ENCODE data around the gene TIAM2.

Gene TIAM2

GRCh38 chr6:155244434-155244833 lies 249.3 kb downstream of the TIAM2 start:
- no peak for DNase-seq

- DNase-seq = no peak
These were observed 250.1 kb downstream of the TIAM2 start for GRCh38 chr6:155245193-155245592.

GRCh38 chr6:155245831-155246230 lies 250.7 kb downstream of the TIAM2 start:
- DNase-seq = no peak

GRCh38 chr6:155246825-155247224 lies 251.7 kb downstream of the TIAM2 start:
- DNase-seq = no peak

- DNase-seq = no peak
These were observed 252.5 kb downstream of the TIAM2 start for GRCh38 chr6:155247618-155248007.

- no peak for DNase-seq
These were observed 253.2 kb downstream of the TIAM2 start for GRCh38 chr6:155248008-155249001.

GRCh38 chr6:155250701-155251381 lies 255.7 kb downstream of the TIAM2 start:
- DNase-seq = no peak

GRCh38 chr6:155252581-155252980 lies 257.5 kb downstream of the TIAM2 start:
- DNase-seq = no peak

- DNase-seq = no peak
These were observed 258.2 kb downstream of the TIAM2 start for GRCh38 chr6:155253337-155253736.

GRCh38 chr6:155254139-155254538 lies 259.0 kb downstream of the TIAM2 start:
- no peak for DNase-seq

GRCh38 chr6:155256122-155256795 lies 261.1 kb downstream of the TIAM2 start:
- no peak for DNase-seq

- no peak for DNase-seq
These were observed 262.7 kb downstream of the TIAM2 start for GRCh38 chr6:155257796-155258195.

GRCh38 chr6:155259204-155259603 lies 264.1 kb downstream of the TIAM2 start:
- no peak for DNase-seq

- DNase-seq = no peak
These were observed 264.8 kb downstream of the TIAM2 start for GRCh38 chr6:155259897-155260296.

GRCh38 chr6:155260686-155261085 lies 265.6 kb downstream of the TIAM2 start:
- DNase-seq = no peak

GRCh38 chr6:155261111-155261900 lies 266.2 kb downstream of the TIAM2 start:
- no peak for DNase-seq

GRCh38 chr6:155262655-155263054 lies 267.5 kb downstream of the TIAM2 start:
- DNase-seq = no peak

- DNase-seq = no peak
These were observed 268.4 kb downstream of the TIAM2 start, which contains the start of gene CLDN20 for GRCh38 chr6:155263373-155264063. TSS of gene CLDN20 (plus strand) at chr6:155264013. CDS start at chr6:155275720, 11,707 bp downstream.

- no peak for DNase-seq
These were observed 269.7 kb downstream of the TIAM2 start for GRCh38 chr6:155264693-155265320.

GRCh38 chr6:155265843-155266535 lies 270.9 kb downstream of the TIAM2 start:
- DNase-seq = no peak

- no peak for DNase-seq
These were observed 272.3 kb downstream of the TIAM2 start for GRCh38 chr6:155267411-155267810.

All from DMS79 treated with DMSO at 0.1 percent for 48 hours (cell line).